NB4 (cell line): Measurements from ENCODE around the gene ID4.

ENCODE experiments used
- DNase-seq: peaks from one replicate; pipeline ENCODE4 v3.0.0; 2010; ENCODE audit warnings: low read depth
- H3K4me3 ChIP-seq: one replicate; pipeline ENCODE4 v1.5.1; 2011; ENCODE audit warnings: mild to moderate bottlenecking, low read depth, low read length, moderate library complexity
- MYC ChIP-seq: IDR thresholded peaks from 2 replicates; pipeline ENCODE4 v1.6.1; 2011; ENCODE audit warnings: low read depth, low read length
- POLR2A ChIP-seq: IDR thresholded peaks from 2 replicates; pipeline ENCODE4 v1.6.1; 2011; ENCODE audit warnings: mild to moderate bottlenecking; ENCODE audit not compliant: insufficient read length; ENCODE audit errors: extremely low read depth
- TF ChIP-seq, protein P1 (sequence below): IDR thresholded peaks from one replicate; pipeline ENCODE4 v1.5.1; 2012; ENCODE audit warnings: low read depth, low read length
- TF ChIP-seq, protein P2 (sequence below): IDR thresholded peaks from 2 replicates; pipeline ENCODE4 v1.6.1; 2011; ENCODE audit warnings: low read depth, low read length

ID4 gene

DNA sequence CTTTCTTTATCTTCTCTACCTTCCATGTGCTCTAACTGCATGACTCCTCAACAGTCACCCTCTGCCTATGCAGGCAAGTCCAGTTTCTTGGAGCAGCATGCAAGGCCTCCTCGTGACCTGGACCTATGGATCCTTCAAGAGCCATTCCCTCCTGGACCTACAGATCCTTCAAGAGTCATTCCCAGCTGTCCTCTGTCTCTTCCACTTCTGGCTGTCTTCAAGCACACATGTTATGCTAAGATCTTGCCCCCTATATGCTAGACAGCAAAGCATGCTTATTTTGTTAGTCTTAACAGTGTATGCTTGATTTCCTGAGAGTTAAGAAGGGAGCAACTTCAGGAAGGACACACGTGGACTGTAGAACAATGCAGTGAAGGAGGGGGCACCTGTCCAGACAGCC lies 7.5 kb downstream of the ID4 start:
- TF ChIP-seq, protein P1, sequence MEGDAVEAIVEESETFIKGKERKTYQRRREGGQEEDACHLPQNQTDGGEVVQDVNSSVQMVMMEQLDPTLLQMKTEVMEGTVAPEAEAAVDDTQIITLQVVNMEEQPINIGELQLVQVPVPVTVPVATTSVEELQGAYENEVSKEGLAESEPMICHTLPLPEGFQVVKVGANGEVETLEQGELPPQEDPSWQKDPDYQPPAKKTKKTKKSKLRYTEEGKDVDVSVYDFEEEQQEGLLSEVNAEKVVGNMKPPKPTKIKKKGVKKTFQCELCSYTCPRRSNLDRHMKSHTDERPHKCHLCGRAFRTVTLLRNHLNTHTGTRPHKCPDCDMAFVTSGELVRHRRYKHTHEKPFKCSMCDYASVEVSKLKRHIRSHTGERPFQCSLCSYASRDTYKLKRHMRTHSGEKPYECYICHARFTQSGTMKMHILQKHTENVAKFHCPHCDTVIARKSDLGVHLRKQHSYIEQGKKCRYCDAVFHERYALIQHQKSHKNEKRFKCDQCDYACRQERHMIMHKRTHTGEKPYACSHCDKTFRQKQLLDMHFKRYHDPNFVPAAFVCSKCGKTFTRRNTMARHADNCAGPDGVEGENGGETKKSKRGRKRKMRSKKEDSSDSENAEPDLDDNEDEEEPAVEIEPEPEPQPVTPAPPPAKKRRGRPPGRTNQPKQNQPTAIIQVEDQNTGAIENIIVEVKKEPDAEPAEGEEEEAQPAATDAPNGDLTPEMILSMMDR, result no peak
- TF ChIP-seq, protein P2, sequence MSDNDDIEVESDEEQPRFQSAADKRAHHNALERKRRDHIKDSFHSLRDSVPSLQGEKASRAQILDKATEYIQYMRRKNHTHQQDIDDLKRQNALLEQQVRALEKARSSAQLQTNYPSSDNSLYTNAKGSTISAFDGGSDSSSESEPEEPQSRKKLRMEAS, result no peak
- TF ChIP-seq MYC (no peak), POLR2A (no peak)
- DNase-seq, result no peak
- H3K4me3 ChIP-seq, result no peak overlapping the region

DNA sequence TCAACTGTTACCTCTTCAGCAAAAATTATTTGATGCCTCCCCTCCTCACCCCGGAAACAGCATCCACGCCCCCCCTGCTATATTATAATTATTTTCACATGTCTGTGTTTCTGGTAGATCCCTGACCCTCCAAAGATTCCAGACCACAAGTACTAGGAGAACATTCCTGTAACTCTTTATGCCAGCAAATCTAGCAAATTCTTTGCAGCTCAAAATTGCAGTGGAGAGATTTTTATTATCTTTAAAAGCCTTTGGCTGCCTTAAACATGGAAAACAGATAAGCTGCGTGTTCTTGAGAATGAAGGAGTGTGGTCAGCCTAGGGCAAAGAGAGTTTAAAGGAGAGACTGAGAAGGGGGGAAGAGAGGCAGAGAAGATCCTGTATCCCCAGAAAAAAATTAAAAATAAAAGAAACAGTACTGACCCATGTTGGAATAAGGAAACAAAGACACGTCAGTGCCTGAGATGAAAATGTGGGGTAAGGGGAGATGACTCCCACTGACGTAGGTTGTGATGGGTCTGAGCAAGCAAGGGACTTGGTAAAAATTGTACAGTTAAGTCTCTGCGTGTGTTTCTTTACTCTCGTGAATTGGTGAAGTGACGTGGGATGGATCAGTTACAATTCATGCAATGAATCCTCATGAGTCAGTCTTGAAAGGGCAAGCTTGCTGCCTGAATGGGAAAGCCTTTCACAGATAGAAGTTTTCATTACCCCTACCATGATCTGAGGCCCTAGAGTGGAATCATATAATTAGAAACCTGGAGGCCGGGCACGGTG lies 8.3 kb downstream of the ID4 start:
- TF ChIP-seq MYC (no peak), POLR2A (no peak)
- TF ChIP-seq, protein P1, result no peak
- TF ChIP-seq, protein P2, result no peak
- H3K4me3 ChIP-seq, result no peak overlapping the region
- DNase-seq, result no peak

DNA sequence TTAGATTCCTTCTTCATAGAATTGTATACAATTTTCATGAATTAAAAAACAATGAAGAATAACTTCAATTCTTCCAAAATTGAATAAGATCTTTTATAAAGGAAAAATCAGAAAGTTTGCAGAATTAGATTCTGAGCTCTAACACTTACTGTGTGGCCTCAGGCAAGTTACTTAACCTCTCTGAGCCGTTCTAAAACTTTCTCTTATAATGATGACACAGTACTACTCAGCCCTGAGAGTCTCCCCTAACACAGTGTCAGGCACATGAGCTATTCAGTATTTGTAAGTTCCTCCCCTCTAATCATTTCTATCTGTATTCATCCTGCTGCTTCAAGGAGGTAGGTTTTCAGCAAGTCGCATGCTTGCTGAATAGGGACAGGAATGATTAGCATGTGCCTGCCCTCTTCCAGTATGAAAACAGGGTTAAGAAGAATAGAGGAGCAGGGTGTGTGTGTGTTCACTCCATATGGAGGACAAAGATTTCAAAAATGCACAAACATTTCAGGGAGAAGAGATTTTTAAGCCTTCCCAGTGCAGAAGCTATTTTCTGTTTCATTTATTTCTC lies 11.4 kb downstream of the ID4 start:
- H3K4me3 ChIP-seq, result no peak overlapping the region
- DNase-seq, result no peak
- TF ChIP-seq, protein P2, result no peak
- no peak for TF ChIP-seq MYC
- TF ChIP-seq POLR2A, result no peak
- TF ChIP-seq, protein P1, result no peak

DNA sequence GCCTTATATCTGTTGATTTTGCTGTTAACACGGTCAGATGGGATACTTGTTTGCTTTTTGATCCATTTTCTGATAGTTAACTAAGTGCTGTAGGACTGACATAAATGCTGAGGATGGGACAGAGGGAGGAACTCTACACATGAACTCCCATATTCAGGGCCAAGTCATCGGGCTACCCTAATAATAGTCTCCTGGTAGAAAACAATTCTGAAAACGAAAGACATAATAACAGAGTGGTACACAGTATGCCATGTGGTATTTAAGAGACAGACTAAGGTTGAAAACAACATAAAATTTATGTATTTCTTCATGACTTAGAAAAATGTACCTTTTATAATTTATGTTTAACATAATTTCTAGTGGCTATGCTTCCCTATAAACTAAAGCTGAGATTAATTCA lies 12.0 kb downstream of the ID4 start:
- no peak overlapping the region for H3K4me3 ChIP-seq
- no peak for TF ChIP-seq MYC
- no peak for TF ChIP-seq POLR2A
- TF ChIP-seq, protein P1, result no peak
- TF ChIP-seq, protein P2, result no peak
- no peak for DNase-seq

DNA sequence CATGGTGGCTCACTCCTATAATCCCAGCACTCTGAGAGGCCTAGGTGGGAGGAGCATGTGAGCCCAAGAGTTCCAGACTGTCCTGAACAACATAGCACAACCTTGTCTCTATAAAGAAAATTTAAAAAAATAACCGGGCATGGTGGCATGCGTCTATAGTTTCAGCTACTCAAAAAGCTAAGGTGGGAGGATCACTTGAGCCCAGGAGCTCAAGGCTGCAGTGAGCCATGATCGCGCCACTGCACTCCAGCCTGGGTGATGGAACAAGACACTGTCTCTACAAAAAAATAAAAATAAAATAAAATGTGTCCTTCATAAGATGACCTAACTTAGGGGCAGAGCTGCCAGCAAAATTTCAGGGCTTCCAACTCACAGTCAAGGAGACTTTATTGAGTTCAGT lies 12.6 kb downstream of the ID4 start:
- DNase-seq, result no peak
- H3K4me3 ChIP-seq, result no peak overlapping the region
- TF ChIP-seq, protein P1, result no peak
- TF ChIP-seq, protein P2, result no peak
- TF ChIP-seq POLR2A (no peak), MYC (no peak)
